GM18505 (cell line): ENCODE results near the gene MYO1D.

Experiments
- ATAC-seq: cut with Tn5 transposase; IDR thresholded peaks from one replicate; pipeline ENCODE4 v1.9.1; 2021; ENCODE audit not compliant: unreplicated experiment
- POLR2A ChIP-seq: IDR thresholded peaks from 4 replicates; pipeline ENCODE4 v1.6.1; 2011; ENCODE audit warnings: borderline replicate concordance; ENCODE audit not compliant: insufficient read depth, insufficient read length; ENCODE audit errors: extremely low read depth

Gene MYO1D

DNA sequence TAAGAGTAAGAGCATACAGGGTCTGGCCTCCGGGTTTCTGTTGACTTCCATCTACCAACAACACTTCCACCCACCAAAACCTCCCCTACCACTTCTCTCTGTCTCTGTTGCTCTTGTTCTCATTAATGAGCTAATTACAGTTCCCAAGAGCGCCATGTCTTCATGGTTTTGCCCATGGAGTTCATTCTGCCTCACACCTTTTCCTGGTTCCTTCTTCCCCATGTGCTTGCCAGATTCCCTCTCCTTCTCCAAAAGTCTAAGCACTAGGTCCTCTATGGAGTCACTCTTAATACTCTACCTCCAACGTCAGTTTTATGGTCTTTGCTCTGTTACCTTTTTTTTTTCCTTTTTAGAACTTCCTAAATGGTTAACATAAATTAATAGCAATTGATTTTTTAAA is 92.8 kb downstream of the MYO1D start:
- ATAC-seq = no peak
- TF ChIP-seq POLR2A = no peak

- no peak for ATAC-seq
Measured at GRCh38 chr17:32783602-32784001, 93.3 kb downstream of the MYO1D start.

DNA sequence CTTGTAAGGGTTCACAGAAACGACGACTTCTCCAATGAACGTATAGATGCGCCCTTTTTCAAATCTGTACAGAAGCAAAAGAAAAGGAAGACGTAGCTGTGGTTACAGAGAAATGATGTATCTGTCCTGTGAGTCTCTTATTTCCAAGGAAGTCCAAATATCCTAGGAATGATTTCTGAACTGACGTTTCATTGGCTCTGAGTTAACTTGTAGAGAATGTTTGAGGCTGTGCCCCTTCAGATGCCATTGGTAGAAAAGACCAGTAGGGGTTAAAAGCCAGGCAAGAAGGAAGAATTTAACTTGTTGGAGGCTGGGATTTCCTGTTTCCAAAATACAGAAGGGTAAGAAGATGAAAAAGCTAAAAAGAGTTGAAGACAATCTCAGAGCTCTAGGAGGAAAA is 96.2 kb downstream of the MYO1D start:
- ATAC-seq = no peak
- TF ChIP-seq POLR2A = no peak

More at GRCh38 chr17:32783602-32784001, 93.3 kb downstream of the MYO1D start:
- no peak for TF ChIP-seq POLR2A

DNA sequence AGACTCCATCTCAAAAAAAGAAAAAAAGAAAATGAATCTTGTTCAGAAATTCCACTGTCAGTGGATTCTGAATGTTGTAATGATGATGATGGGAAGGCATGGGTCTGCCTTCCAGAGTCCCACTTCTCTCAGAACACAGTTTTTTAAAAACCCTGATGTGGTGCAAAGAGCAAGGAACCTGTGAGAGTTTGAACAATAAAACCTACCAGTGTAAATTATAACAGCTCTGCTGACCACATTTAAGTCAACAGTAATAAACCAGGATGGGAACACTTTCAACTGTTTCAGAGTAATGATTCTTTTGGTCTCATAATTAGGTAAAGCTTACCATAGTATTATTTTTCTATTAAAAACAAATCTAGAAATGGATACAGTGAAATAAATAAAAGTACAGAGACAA is 99.0 kb downstream of the MYO1D start:
- no peak for TF ChIP-seq POLR2A
- ATAC-seq = no peak

- no peak for ATAC-seq
- no peak for TF ChIP-seq POLR2A
Measured at GRCh38 chr17:32777436-32777835, 99.5 kb downstream of the MYO1D start.

DNA sequence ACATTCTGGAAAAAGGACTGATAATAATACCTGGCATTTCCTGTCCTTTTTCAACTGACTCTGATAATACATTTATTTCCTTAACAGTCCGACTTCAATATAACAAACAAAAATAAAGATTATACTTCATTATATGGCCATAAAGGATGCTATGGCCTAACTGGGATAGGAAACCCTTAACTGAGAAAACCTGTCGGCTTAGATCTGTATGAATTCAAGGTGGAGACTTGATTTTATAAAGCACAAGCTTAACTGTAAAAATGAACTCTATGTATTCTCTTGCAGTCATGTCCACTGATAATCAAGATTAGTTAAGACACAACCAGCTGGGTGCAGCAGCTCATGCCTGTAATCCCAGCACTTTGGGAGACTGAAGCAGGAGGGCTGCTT is 102.2 kb downstream of the MYO1D start:
- ATAC-seq = no peak
- TF ChIP-seq POLR2A = no peak

GRCh38 chr17:32773856-32774694 is 102.8 kb downstream of the MYO1D start:
- no peak for TF ChIP-seq POLR2A
- ATAC-seq = no peak

- TF ChIP-seq POLR2A = no peak
- ATAC-seq = no peak
Measured at GRCh38 chr17:32772453-32773025, 104.4 kb downstream of the MYO1D start.

GRCh38 chr17:32771396-32771795 is 105.5 kb downstream of the MYO1D start:
- ATAC-seq = no peak
- no peak for TF ChIP-seq POLR2A

DNA sequence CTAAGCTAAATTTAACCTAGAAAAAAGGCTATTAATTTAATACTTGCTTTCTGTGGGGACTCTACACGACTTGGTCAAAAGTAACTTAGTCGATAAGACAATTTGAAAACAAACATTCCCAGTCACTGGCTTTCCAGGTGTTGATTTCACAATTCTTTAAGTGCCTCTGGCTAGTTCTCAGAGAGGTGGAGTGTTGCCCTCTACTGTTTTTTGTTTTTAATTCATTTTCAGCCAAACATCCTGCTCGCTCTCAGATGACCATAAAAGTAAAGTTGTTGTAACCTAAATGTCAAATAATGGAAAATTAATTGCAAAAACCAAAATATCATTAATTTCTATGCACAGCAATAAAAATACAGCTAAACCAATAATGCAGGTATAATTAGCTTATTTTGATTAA is 107.1 kb downstream of the MYO1D start:
- TF ChIP-seq POLR2A = no peak
- ATAC-seq = no peak

GRCh38 chr17:32763855-32764439 is 113.0 kb downstream of the MYO1D start:
- no peak for ATAC-seq
- TF ChIP-seq POLR2A = no peak

GRCh38 chr17:32759476-32759875 is 117.4 kb downstream of the MYO1D start:
- no peak for ATAC-seq
- no peak for TF ChIP-seq POLR2A

DNA sequence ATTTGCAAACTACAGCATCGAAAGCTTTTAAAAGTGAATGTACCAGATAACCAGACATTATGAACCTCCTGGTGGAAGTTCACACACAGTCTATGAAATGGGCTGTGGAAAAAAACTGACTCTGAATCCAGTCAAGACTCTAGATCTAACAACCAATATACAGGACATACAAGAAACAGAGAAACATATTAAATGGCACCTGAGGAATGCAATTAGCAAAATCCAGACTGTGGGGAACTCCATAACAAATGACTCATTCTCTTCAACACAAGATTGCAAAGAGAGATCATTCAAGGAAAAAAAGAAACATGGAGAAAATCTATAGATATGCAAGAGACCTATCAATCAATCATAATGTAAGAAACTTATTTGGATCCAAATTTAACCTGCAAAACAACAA is 119.0 kb downstream of the MYO1D start:
- ATAC-seq = no peak

GRCh38 chr17:32756696-32757095 is 120.2 kb downstream of the MYO1D start:
- no peak for ATAC-seq
- TF ChIP-seq POLR2A = no peak

More for the DNA sequence above, 119.0 kb downstream of the MYO1D start:
- TF ChIP-seq POLR2A = no peak
